Lung (tissue), 12 donors: ENCODE data around the gene SERPINA5. TPM values are rescaled to one million over a fixed set of nuclear protein-coding genes. Genes with fewer than 3 reads are reported as not detected.
A peak's percentile ranks its signal among the peaks of the same experiment; 100 is the strongest.
"Not testable (repeated sequence)": the region's sequence is repeated elsewhere in the genome, so short reads cannot be mapped to it uniquely, and the experiment has no call there.

ENCODE experiments used
- ATAC-seq: fragments of 200-7000 bp; cut with Tn5 transposase; one replicate; pipeline ENCODE4 v1.9.1; 2020; ENCODE audit warnings: moderate number of reproducible peaks; ENCODE audit not compliant: insufficient read depth, low FRiP score
- DNase-seq, 3 donors: peaks; one replicate each; pipeline ENCODE4 v3.0.0-alpha.2; 2013 to 2017
- H3K27ac ChIP-seq, 2 donors: one replicate each; pipeline ENCODE4 v1.5.1; 2013; ENCODE audit warnings: mild to moderate bottlenecking in 2 of 2, moderate library complexity in 2 of 2, control low read depth in 1 of 2, inconsistent platforms in 1 of 2, low read depth in 1 of 2, low read length in 1 of 2
- H3K27me3 ChIP-seq, 3 donors: one replicate each; pipeline ENCODE4 v1.5.1; 2013; ENCODE audit warnings: low read length in 2 of 3; ENCODE audit not compliant: control insufficient read depth in 3 of 3, insufficient read depth in 3 of 3
- H3K36me3 ChIP-seq, 4 donors: one replicate each; pipeline ENCODE4 v1.5.1; 2013; ENCODE audit warnings: low read length in 4 of 4, mild to moderate bottlenecking in 1 of 4, moderate library complexity in 1 of 4; ENCODE audit not compliant: control insufficient read depth in 4 of 4, insufficient read depth in 4 of 4
- H3K4me1 ChIP-seq, 5 donors: one replicate each; pipeline ENCODE4 v1.5.1; 2013; ENCODE audit warnings: low read length in 5 of 5, mild to moderate bottlenecking in 2 of 5, moderate library complexity in 1 of 5; ENCODE audit not compliant: control insufficient read depth in 5 of 5, insufficient read depth in 5 of 5
- H3K4me3 ChIP-seq: one replicate; pipeline ENCODE4 v1.5.1; 2013; ENCODE audit warnings: mild to moderate bottlenecking, control low read depth, moderate library complexity
- H3K9ac ChIP-seq, 2 donors: one replicate each; pipeline ENCODE4 v1.5.1; 2013; ENCODE audit warnings: low read length in 2 of 2, control low read depth in 1 of 2; ENCODE audit not compliant: insufficient read depth in 1 of 2
- H3K9me3 ChIP-seq, 4 donors: one replicate each; pipeline ENCODE4 v1.5.1; 2013; ENCODE audit warnings: low read length in 3 of 4, mild to moderate bottlenecking in 1 of 4, moderate library complexity in 1 of 4; ENCODE audit not compliant: control insufficient read depth in 4 of 4, insufficient read depth in 3 of 4
- CTCF ChIP-seq: IDR thresholded peaks from 2 replicates; pipeline ENCODE4 v1.5.1; 2012; ENCODE audit warnings: mild to moderate bottlenecking; ENCODE audit errors: control extremely low read depth, extremely low read depth
- WGBS, 2 donors: extraction: QIAGEN DNeasy Blood & Tissue Kit; methylation state at CpG; one replicate each; pipeline ENCODE4 v1.1.7; 2013; 5-methylcytosine and 5-hydroxymethylcytosine counted together
- polyA plus RNA-seq, 2 donors: library from polyadenylated mRNA; stranded (reverse); fragments of 200-250 nt; gene quantifications; one replicate each; pipeline ENCODE4 v1.2.1, GENCODE V29; 2013
- total RNA-seq, 2 donors: library from RNA; depleted of rRNA in 1 of 2; stranded (reverse); fragments of >200 nt in 1 of 2; gene quantifications; one replicate each; pipeline ENCODE4 v1.2.1, GENCODE V29; 2014 to 2021
- donor health status: control.
- donor health status: control.
- donor health status: Bipolar disorder and iron deficiency.
- donor health status: healthy.
- donor health status: DM: yes; HTN: yes; CAD: no.

The SERPINA5 gene
- total and polyA plus RNA-seq, 4 donors, result 0.14 to 4.3 (median 0.52) TPM; not detected in 1

DNA sequence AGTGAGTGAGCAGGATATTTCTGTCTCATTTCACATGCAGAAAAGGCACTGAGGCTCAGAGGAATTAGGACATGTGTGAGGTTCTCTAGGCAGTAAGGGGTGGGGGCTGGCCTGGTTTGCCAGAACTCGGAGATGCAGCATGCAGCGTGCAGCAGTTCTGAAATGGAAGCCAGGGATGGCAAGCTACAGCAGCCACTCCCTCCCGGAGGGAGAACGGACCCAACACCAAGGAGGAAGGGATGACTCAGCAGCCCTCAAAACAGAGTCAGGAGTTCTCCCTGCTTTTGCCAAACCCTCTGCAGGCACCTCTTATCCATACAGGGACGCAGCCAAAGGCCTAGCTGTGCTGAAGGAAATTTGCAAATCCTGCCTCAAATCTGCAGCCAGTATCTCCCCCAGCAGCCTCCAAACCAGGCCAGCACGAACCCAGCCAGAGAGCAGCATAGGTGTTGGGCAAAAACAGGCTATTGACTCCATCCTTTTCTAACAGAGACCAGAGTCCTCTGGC, 20.7 kb downstream of the SERPINA5 start:
- no peaks in the 10 kb centered on the region for H3K27me3 ChIP-seq
- no peak for TF ChIP-seq CTCF
- H3K4me1 ChIP-seq, result peaks cover 0 to 65% (median 17%) of the 10 kb centered on the region in 5 donors
- peak overlapping the region in 1 of 2 donors; percentile 5 for H3K27ac ChIP-seq
- H3K4me3 ChIP-seq, result no peak overlapping the region
- H3K36me3 ChIP-seq, result no peaks in the 10 kb centered on the region
- no peaks in the 10 kb centered on the region for H3K9me3 ChIP-seq
- WGBS, 2 donors, result 31 to 33% methylated on average over 6 of the region's 6 CpGs
- peak; percentile 37 to 84 (median 63) for DNase-seq
- no peak overlapping the region for H3K9ac ChIP-seq
- ATAC-seq, result no peak

GRCh38 chr14:94602722-94603121, 21.5 kb downstream of the SERPINA5 start:
- no peak for TF ChIP-seq CTCF
- no peaks in the 10 kb centered on the region for H3K27me3 ChIP-seq
- no peak for ATAC-seq
- peaks cover 0 to 67% (median 17%) of the 10 kb centered on the region in 5 donors for H3K4me1 ChIP-seq
- H3K4me3 ChIP-seq, result no peak overlapping the region
- no peak for DNase-seq
- H3K27ac ChIP-seq, result peak overlapping the region in 1 of 2 donors; percentile 26
- WGBS, 2 donors, result 81 to 92% methylated on average over 5 of the region's 5 CpGs
- no peak overlapping the region for H3K9ac ChIP-seq
- H3K9me3 ChIP-seq, result no peaks in the 10 kb centered on the region
- H3K36me3 ChIP-seq, result no peaks in the 10 kb centered on the region

- Histone ChIP-seq H3K36me3 (no peaks in the 10 kb centered on the region), H3K27ac (no peak overlapping the region), H3K9me3 (peaks cover 0 to 1% (median 0%) of the 10 kb centered on the region in 4 donors), H3K4me1 (peaks cover 0 to 48% (median 11%) of the 10 kb centered on the region in 5 donors), H3K9ac (no peak overlapping the region), H3K4me3 (no peak overlapping the region), H3K27me3 (no peaks in the 10 kb centered on the region)
- DNase-seq (peak; percentile 52 to 95 (median 93)), ATAC-seq (no peak)
- no peak for TF ChIP-seq CTCF
- WGBS, 2 donors, result 67 to 72% methylated on average over 3 of the region's 3 CpGs
Observed at GRCh38 chr14:94605361-94605760, 24.1 kb downstream of the SERPINA5 start.

DNA sequence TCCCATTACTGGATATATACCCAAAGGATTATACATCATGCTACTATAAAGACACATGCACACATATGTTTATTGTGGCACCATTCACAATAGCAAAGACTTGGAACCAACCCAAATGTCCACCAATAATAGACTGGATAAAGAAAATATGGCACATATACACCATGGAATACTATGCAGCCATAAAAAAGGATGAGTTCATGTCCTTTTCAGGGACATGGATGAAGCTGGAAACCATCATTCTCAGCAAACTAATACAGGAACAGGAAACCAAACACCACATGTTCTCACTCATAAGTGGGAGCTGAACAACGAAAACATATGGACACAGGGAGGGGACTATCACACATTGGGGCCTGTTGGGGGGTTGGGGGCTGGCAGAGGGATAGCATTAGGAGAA, 27.7 kb downstream of the SERPINA5 start:
- WGBS, 2 donors, result 41 to 77% methylated on average over 1 of the region's 1 CpG
- not testable (repeated sequence) for H3K27me3 ChIP-seq, H3K9ac ChIP-seq, H3K4me3 ChIP-seq, H3K36me3 ChIP-seq, ATAC-seq, H3K9me3 ChIP-seq, DNase-seq, H3K27ac ChIP-seq
- peaks cover 0 to 52% (median 20%) of the 10 kb centered on the region in 5 donors for H3K4me1 ChIP-seq
